NT2/D1 (cell line): ENCODE measurements around the gene MORN2.

ENCODE experiments used
- SUZ12 ChIP-seq: IDR thresholded peaks from 2 replicates; pipeline ENCODE4 v1.6.1; 2011; ENCODE audit not compliant: insufficient read length, insufficient read depth; ENCODE audit errors: extremely low read depth
- YY1 ChIP-seq: IDR thresholded peaks from 2 replicates; pipeline ENCODE4 v1.6.1; 2011; ENCODE audit not compliant: insufficient read length, insufficient read depth
- ZNF274 ChIP-seq: IDR thresholded peaks from 2 replicates; pipeline ENCODE4 v1.6.1; 2011; ENCODE audit warnings: mild to moderate bottlenecking, low read depth, low read length

- TF ChIP-seq SUZ12: no peak
- no peak for TF ChIP-seq ZNF274
- TF ChIP-seq YY1: no peak
Observed at GRCh38 chr2:38905251-38905650, 29.5 kb downstream of the MORN2 start.
